Endothelial cell of umbilical vein (primary cell): ENCODE data around the gene VCAN. TPM values are rescaled to one million over a fixed set of nuclear protein-coding genes. Genes with fewer than 3 reads are reported as not detected.

Source experiments
- BruUV-seq: library from RNA; stranded (reverse); fragments of 400-500 nt; replicated peaks from 2 replicates; lab custom pipeline; 2021; lab: Mats Ljungman, UMichigan
- CTCF ChIA-PET: fragments of 300-600, 350-600 bp; sonication (Branson Sonifier 250); formaldehyde crosslinking; loops from one replicate; lab custom pipeline; 2021; ENCODE audit warnings: antibody characterized with exemption, inconsistent platforms; lab: Charles Lee
- POLR2A ChIA-PET: fragments of 300-600, 350-600 bp; sonication (Branson Sonifier 250); formaldehyde crosslinking; loops from one replicate; lab custom pipeline; 2021; ENCODE audit warnings: antibody characterized with exemption, inconsistent platforms; lab: Charles Lee
- DNase-seq: peaks from one replicate; pipeline ENCODE4 v3.0.0-alpha.2; 2011; ENCODE audit warnings: low read depth, low spot score
- FAIRE-seq: peaks from 2 replicates; lab custom pipeline; 2011; peaks lifted over from hg19 to GRCh38; lab: Jason Lieb, UNC
- H2AFZ ChIP-seq: 2 replicates; pipeline ENCODE4 v1.6.0; 2012; ENCODE audit warnings: low read depth, low read length, control low read depth, inconsistent platforms
- H3K27ac ChIP-seq: 2 replicates; pipeline ENCODE4 v1.5.1; 2011; ENCODE audit warnings: low read depth, mild to moderate bottlenecking, control low read depth, low read length, moderate library complexity; ENCODE audit not compliant: insufficient read depth
- H3K27me3 ChIP-seq, 2 experiments: 2 replicates each; pipeline versions ENCODE4 v1.6.0 to v1.6.1; 2011; ENCODE audit warnings: low read length in 2 of 2, mixed read lengths in 1 of 2; ENCODE audit not compliant: control insufficient read depth in 2 of 2, insufficient read depth in 2 of 2
- H3K36me3 ChIP-seq, 2 experiments: 2 replicates in 1 of 2; 3 replicates in 1 of 2; pipeline ENCODE4 v1.5.1; 2011; ENCODE audit warnings: low read length in 2 of 2, mild to moderate bottlenecking in 1 of 2, moderate library complexity in 1 of 2; ENCODE audit not compliant: control insufficient read depth in 2 of 2, insufficient read depth in 2 of 2; ENCODE audit errors: extremely low read depth in 1 of 2
- H3K4me1 ChIP-seq: 3 replicates; pipeline ENCODE4 v1.5.1; 2011; ENCODE audit warnings: mild to moderate bottlenecking, low read length; ENCODE audit not compliant: control insufficient read depth, insufficient read depth; ENCODE audit errors: extremely low read depth
- H3K4me2 ChIP-seq: 2 replicates; pipeline ENCODE4 v1.6.1; 2011; ENCODE audit warnings: low read length, control low read depth, mixed read lengths; ENCODE audit not compliant: insufficient read depth
- H3K4me3 ChIP-seq, 3 experiments: fragments of 200-600 bp in 1 of 3; sonication (generic), shearing (Covaris generic) in 1 of 3; replicated peaks in 1 of 3; 2 replicates each; pipeline ENCODE4 v1.5.1; 2011 to 2016; ENCODE audit warnings: control low read depth in 3 of 3, low read length in 3 of 3, mild to moderate bottlenecking in 2 of 3, inconsistent platforms in 1 of 3, low read depth in 1 of 3, moderate library complexity in 1 of 3; ENCODE audit not compliant: insufficient read depth in 1 of 3
- H3K79me2 ChIP-seq: 2 replicates; pipeline ENCODE4 v1.6.0; 2012; ENCODE audit warnings: low read length, inconsistent platforms; ENCODE audit not compliant: control insufficient read depth, insufficient read depth
- H3K9ac ChIP-seq: replicated peaks from 2 replicates; pipeline ENCODE3; 2011; ENCODE audit warnings: low read length, control low read depth; ENCODE audit not compliant: insufficient read depth; ENCODE audit errors: extremely low read depth
- H3K9me1 ChIP-seq: replicated peaks from 3 replicates; pipeline ENCODE4 v1.6.0; 2011; ENCODE audit warnings: mild to moderate bottlenecking, low read length; ENCODE audit not compliant: control insufficient read depth, insufficient read depth; ENCODE audit errors: extremely low read depth
- H3K9me3 ChIP-seq: replicated peaks from 2 replicates; pipeline ENCODE4 v1.5.1; 2012; ENCODE audit warnings: low read length, inconsistent platforms; ENCODE audit not compliant: control insufficient read depth, insufficient read depth
- H4K20me1 ChIP-seq: replicated peaks from 2 replicates; pipeline ENCODE3; 2011; ENCODE audit warnings: mild to moderate bottlenecking, low read length; ENCODE audit not compliant: control insufficient read depth, insufficient read depth; ENCODE audit errors: extremely low read depth
- EZH2 ChIP-seq: IDR thresholded peaks from 2 replicates; pipeline ENCODE4 v1.6.1; 2012; ENCODE audit warnings: borderline replicate concordance, low read depth, mild to moderate bottlenecking, moderate library complexity, low read length, inconsistent platforms; ENCODE audit not compliant: severe bottlenecking
- FOS ChIP-seq: IDR thresholded peaks from 2 replicates; pipeline ENCODE4 v1.6.1; 2011; ENCODE audit warnings: mild to moderate bottlenecking, low read length, moderate library complexity, borderline replicate concordance; ENCODE audit not compliant: insufficient read depth
- GATA2 ChIP-seq: IDR thresholded peaks from 2 replicates; pipeline ENCODE4 v1.7.0; 2011; ENCODE audit warnings: low read depth, mild to moderate bottlenecking, moderate library complexity, mixed read lengths, low read length; ENCODE audit not compliant: insufficient read length, insufficient read depth
- JUN ChIP-seq: IDR thresholded peaks from 2 replicates; pipeline ENCODE4 v1.6.1; 2011; ENCODE audit warnings: borderline replicate concordance, low read depth; ENCODE audit not compliant: insufficient read length, insufficient read depth
- MYC ChIP-seq: IDR thresholded peaks from one replicate; pipeline ENCODE4 v1.6.1; 2011; ENCODE audit warnings: mild to moderate bottlenecking, low read depth, low read length
- POLR2A ChIP-seq: IDR thresholded peaks from 2 replicates; pipeline ENCODE4 v1.6.1; 2012; ENCODE audit warnings: low read depth, mild to moderate bottlenecking, control low read depth, low read length
- POLR2AphosphoS5 ChIP-seq: IDR thresholded peaks from 2 replicates; pipeline ENCODE4 v1.6.1; 2012; ENCODE audit warnings: low read depth, mild to moderate bottlenecking, control low read depth, low read length, moderate library complexity; ENCODE audit not compliant: insufficient read depth
- dilution Hi-C: fragments of 300-500 bp; cut with MboI; formaldehyde crosslinking; loops from one replicate; pipeline ENCODE4 v1.15.0; 2019; ENCODE audit warnings: low sequenced_read_pairs; ENCODE audit not compliant: extremely low pct_ligation_motif_present
- intact Hi-C: fragments of 100-400 bp; cut with micrococcal nuclease; formaldehyde crosslinking; loops from one replicate; pipeline ENCODE4 v1.10.0; 2022
- polyA plus RNA-seq, 4 experiments: library from polyadenylated mRNA; depleted of rRNA in 3 of 4; stranded (reverse) in 3 of 4; unstranded in 1 of 4; fragments of >200 nt; gene quantifications; 2 replicates each; pipeline versions ENCODE4 v1.2.1 to v1.2.3, GENCODE V29; 2011 to 2012; ENCODE audit warnings: missing spikeins in 1 of 4
- total RNA-seq: library from RNA; stranded (reverse); gene quantifications from 2 replicates; pipeline ENCODE4 v1.2.3, GENCODE V29; 2021
- TF ChIP-seq, protein P1 (sequence below): IDR thresholded peaks from 2 replicates; pipeline ENCODE4 v1.6.1; 2011; ENCODE audit not compliant: insufficient read depth, insufficient read length
- TF ChIP-seq, protein P2 (sequence below), 2 donors: IDR thresholded peaks; 1 replicate in 1 of 2; 2 replicates in 1 of 2; pipeline ENCODE4 v1.5.1; 2011; ENCODE audit warnings: low read length in 2 of 2, mild to moderate bottlenecking in 2 of 2, moderate library complexity in 2 of 2, control low read depth in 1 of 2, inconsistent platforms in 1 of 2, low read depth in 1 of 2; ENCODE audit not compliant: insufficient read depth in 1 of 2; ENCODE audit errors: extremely low read depth in 1 of 2

VCAN gene
- total and polyA plus RNA-seq, 2 donors (not counting 3 experiments of a cell fraction or from before 2014, with no cell fraction given): 0.35 to 1.2 TPM

GRCh38 chr5:83503662-83504061 is 32.1 kb downstream of the VCAN start:
- H3K4me3 ChIP-seq: no peak overlapping the region
- H3K27me3 ChIP-seq: peaks cover 5 to 9% of the 10 kb centered on the region in 2 experiments
- CTCF ChIA-PET: no interaction called here
- no peaks in the 10 kb centered on the region for H3K9me1 ChIP-seq
- no peaks in the 10 kb centered on the region for H3K36me3 ChIP-seq
- H3K79me2 ChIP-seq: no peaks in the 10 kb centered on the region
- H3K9me3 ChIP-seq: no peaks in the 10 kb centered on the region
- H4K20me1 ChIP-seq: no peaks in the 10 kb centered on the region
- no peak overlapping the region for H2AFZ ChIP-seq
- no peak overlapping the region for H3K27ac ChIP-seq
- FAIRE-seq (no peak), DNase-seq (no peak)
- intact Hi-C loops (no loop called here), dilution Hi-C loops (no loop called here)
- no peak overlapping the region for H3K9ac ChIP-seq
- POLR2A ChIA-PET: no interaction called here
- H3K4me2 ChIP-seq: no peak overlapping the region
- H3K4me1 ChIP-seq: no peaks in the 10 kb centered on the region
- no TSS peak for BruUV-seq
- TF ChIP-seq GATA2 (no peak), MYC (no peak), FOS (no peak), JUN (no peak), POLR2A (no peak), EZH2 (no peak), POLR2AphosphoS5 (no peak)
- TF ChIP-seq, protein P1, sequence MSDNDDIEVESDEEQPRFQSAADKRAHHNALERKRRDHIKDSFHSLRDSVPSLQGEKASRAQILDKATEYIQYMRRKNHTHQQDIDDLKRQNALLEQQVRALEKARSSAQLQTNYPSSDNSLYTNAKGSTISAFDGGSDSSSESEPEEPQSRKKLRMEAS: no peak

GRCh38 chr5:83507431-83507830 is 35.9 kb downstream of the VCAN start:
- dilution Hi-C loops (no loop called here), intact Hi-C loops (no loop called here)
- ChIA-PET CTCF (interaction anchor here (1.0 kb wide), 1 partner anchor 34 kb away, joined by 3 read pairs; no protein-coding TSS in a partner anchor), POLR2A (no interaction called here)
- H3K9me3 ChIP-seq: no peaks in the 10 kb centered on the region
- TF ChIP-seq, protein P2, sequence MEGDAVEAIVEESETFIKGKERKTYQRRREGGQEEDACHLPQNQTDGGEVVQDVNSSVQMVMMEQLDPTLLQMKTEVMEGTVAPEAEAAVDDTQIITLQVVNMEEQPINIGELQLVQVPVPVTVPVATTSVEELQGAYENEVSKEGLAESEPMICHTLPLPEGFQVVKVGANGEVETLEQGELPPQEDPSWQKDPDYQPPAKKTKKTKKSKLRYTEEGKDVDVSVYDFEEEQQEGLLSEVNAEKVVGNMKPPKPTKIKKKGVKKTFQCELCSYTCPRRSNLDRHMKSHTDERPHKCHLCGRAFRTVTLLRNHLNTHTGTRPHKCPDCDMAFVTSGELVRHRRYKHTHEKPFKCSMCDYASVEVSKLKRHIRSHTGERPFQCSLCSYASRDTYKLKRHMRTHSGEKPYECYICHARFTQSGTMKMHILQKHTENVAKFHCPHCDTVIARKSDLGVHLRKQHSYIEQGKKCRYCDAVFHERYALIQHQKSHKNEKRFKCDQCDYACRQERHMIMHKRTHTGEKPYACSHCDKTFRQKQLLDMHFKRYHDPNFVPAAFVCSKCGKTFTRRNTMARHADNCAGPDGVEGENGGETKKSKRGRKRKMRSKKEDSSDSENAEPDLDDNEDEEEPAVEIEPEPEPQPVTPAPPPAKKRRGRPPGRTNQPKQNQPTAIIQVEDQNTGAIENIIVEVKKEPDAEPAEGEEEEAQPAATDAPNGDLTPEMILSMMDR (IDR thresholded peaks at IDR 0.05; ENCODE audit: extremely low read depth in 1 of 2, insufficient read depth in 1 of 2, low read depth in 1 of 2, low read length in 2 of 2): no peak
- TF ChIP-seq EZH2 (no peak), JUN (no peak)
- H3K27me3 ChIP-seq: peaks cover 0 to 6% of the 10 kb centered on the region in 2 experiments
- no peaks in the 10 kb centered on the region for H3K79me2 ChIP-seq
- no peak overlapping the region for H2AFZ ChIP-seq
- FAIRE-seq (no peak), DNase-seq (no peak)
- H3K4me2 ChIP-seq: no peak overlapping the region
- H3K36me3 ChIP-seq: no peaks in the 10 kb centered on the region
- H3K4me3 ChIP-seq: no peak overlapping the region
- H3K27ac ChIP-seq: no peak overlapping the region
- BruUV-seq: no TSS peak
- no peaks in the 10 kb centered on the region for H3K9me1 ChIP-seq
- no peaks in the 10 kb centered on the region for H4K20me1 ChIP-seq
- no peak overlapping the region for H3K9ac ChIP-seq
- H3K4me1 ChIP-seq: no peaks in the 10 kb centered on the region
